ENCODE results near the gene ARFRP1.
"Not testable (repeated sequence)": the region's sequence is repeated elsewhere in the genome, so short reads cannot be mapped to it uniquely, and the experiment has no call there.

Gene ARFRP1

DNA sequence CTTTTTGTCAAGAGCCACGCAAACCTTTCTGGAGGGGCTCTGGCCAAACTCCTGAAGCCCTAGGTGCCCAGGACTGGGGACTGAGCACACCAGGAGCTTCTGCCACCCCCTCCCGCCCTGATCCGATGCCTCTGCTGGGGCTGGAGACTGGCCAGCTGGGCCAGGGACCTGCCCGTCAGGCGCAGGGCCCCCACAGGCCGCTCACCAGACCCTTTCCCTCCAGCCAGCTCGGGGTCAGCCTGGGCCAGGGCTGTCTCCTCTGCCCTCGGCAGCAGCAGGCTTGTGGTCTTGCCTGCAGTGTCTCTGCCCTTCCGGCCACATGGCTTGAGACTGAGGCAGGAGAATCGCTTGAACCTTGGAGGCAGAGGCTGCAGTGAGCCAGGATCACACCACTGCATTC is 35.1 kb downstream of the ARFRP1 start:
- no peak for ATAC-seq

DNA sequence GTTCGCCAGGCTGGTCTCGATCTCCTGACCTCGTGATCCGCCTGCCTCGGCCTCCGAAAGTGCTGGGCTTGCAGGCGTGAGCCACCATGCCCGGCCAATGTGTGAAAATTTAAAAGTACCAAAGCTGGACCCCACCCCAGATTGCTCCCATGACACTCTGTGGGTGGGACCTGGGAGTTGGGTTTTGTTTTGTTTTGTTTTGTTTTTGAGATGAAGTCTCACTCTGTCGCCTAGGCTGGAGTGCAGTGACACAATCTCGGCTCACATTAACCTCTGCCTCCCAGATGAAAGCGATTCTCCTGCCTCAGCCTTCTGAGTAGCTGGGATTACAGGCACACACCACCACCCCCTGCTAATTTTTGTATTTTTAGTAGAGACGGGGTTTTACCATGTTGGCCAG is 36.1 kb downstream of the ARFRP1 start:
- ATAC-seq: not testable (repeated sequence)

GRCh38 chr20:63668351-63668750 is 39.4 kb downstream of the ARFRP1 start:
- ATAC-seq: no peak

DNA sequence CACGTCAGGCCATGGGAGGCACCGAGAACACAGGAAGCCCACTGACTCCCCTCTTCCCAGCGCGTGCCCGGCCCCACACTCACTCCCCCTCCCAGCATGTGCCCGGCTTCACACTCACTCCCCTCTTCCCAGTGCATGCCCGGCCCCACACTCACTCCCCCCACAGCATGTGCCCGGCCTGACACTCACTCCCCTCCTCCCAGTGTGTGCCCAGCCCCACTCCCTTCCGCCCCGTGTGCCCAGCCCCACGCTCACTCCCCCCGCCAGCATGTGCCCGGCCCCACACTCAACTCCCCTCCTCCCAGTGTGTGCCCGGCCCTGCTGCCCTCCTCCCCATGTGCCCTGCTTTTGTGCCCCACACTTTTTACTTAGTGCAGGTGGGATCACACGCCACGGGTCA is 39.9 kb downstream of the ARFRP1 start:
- no peak for ATAC-seq

DNA sequence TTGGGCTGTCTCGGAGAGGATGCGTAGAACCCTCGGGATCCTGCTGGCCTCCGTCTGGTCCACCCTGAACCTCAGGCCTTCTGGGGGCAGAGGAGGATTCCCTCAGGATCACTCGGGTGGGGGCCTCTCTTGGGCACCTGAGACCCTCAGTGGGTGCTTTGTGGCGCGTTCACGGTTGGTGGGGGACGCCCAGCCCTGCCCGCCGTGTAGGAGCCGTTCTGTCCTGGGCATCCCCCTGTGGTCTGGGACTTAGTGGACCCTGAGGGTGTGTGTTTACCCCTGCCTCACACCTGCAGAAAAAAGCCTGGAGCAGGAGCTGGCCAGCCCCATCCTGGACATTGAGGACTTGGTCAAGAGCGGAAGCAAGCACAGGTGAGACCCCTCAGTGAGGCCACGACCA is 42.1 kb downstream of the ARFRP1 start:
- ATAC-seq: no peak

DNA sequence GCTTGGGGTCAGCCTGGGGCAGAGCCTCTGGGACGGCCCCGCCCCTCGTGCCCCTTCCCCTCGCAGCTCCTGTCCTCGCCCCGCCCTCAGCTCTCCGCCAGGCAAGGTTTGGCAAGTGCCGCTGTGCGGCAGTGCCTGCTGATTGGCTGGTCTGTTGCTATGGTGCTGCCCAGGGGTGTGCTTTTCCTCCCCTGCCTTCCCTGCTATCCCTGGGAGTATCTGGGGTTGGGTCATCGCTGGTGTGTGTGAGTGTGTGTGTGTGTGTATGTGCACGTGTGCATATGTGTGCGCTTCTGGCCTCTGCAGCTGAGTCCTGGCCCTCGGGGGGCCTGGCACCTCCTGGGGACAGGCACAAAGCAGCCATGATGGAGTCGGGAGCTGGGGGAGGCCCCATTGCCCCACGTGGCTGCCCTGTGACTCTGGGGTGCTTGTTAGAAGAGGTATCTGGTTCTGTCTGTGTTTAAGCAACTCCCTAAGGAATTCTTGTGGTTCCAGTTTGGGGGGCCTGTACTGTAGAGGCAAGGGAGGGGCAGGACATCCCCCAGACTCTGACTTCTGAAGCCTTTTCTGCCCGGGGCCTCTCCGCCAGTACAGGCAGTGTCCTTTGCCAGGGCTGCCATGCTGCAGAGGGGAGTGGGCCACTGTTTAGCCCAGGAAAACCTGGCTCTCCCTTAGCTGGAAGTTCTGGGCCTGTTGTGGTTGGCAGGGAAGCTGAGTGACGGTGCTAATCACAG is 42.7 kb downstream of the ARFRP1 start:
- ATAC-seq: no peak

DNA sequence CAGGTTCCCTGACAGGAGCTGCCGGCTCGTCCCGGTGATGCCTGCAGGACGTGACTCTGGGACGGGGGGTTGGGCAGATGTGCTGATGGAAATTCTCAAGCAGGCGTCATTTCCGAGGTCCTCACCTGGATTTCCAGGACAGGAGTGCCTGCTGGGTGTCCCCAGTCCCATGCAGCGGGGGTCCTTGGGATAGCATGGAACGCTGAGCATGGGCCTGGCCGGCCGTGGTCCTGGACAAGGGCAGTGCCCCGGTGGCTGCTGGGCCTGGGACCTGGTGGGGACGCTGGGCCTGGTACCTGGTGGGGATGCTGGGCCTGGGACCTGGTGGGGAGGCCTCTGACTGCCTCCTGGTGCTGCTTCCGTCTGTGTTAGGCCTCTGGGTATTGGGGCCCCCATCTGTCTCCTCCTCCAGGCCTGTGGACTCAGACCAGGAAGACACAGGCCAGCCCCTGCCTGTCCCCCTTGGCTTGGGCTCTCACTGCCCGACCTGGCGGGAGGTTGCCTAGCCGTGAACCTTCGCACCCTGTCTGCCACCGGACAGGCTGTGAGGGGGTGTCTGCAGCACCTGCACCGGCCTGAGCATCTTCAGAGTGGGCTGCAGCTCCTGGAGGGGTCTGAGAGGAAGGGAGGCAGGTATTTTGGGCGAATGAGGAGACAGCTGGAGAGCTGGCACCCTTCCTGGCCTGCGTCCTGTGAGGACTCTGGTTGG is 43.5 kb downstream of the ARFRP1 start:
- ATAC-seq: no peak

DNA sequence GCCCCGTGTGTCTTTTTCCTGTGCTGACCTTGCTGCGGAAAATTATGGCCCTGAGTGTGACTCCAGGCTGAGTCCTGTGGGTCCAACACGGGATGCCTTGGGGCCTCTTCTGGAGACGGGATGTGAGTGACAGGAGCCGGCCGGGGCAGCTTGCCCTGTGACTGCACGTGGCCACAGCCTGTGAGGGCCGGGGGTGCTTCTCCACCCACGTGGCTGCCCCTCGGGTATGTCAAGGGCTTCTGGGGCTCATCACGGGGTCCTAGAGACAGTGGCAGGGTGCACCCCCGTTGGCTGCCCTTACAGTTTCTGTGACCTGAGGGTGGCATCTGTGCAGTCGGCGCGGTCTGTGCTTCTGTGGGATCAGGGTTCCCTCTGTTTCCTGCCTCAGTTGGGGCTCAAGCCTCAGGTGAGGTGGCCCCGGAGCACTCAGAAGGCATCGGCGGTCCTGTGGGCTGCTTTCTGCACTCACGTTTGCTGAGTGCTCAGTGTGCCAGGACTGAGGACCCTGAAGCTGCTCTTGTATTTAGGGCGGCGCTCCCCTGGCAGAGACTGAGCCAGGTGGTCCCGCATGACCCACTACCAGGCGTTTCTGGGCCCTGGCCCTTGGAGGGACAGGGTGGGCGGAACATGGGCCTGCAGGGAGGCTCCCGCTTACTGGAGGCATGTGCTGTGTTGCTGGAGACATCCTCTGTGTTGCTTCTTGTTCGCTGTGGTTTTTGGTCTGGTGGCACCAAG is 44.3 kb downstream of the ARFRP1 start:
- no peak for ATAC-seq

- no peak for ATAC-seq
Measured at GRCh38 chr20:63662813-63663189, 45.0 kb downstream of the ARFRP1 start.

DNA sequence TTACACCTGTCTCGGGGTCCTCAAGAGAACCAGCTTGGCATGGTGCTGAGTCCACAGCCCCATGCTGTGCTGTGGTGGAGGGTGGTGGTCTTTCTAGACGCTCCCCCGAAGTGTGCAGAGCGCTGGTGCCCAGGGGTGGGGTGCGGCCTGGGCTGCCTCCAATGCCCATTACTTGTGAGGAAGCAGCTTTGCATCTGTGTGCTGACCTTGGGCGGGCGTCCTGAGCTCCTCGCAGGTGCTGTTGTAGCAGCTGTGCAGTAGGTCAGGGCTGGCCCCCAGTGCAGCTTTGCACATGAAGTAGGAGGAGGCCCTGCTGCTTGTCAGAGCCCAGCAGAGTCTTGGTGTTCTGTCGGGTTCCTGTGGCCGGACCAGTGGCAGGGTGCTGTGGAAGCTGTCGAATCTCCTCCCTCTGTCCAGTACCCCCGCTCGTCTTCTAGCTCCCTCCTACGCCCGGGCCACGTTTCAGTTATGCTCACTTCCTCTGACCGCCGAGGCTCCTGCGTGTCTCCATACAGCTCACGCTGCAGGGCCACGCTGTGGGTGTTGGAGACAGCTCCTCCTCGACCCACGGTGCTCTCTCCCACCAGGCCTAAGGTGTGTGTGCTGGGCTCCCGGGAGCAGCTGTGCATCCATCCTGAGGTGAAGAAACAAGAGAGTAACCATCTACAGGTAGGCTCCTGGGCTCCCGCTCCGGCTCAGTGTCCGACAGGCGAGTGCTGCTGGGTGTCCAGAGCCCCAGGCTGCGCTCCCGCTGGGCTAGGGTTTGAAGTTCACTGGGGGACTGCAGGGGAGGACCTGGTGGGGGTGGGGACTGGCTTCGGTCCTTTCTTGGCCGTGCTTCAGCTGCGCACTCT is 45.6 kb downstream of the ARFRP1 start:
- ATAC-seq: no peak

DNA sequence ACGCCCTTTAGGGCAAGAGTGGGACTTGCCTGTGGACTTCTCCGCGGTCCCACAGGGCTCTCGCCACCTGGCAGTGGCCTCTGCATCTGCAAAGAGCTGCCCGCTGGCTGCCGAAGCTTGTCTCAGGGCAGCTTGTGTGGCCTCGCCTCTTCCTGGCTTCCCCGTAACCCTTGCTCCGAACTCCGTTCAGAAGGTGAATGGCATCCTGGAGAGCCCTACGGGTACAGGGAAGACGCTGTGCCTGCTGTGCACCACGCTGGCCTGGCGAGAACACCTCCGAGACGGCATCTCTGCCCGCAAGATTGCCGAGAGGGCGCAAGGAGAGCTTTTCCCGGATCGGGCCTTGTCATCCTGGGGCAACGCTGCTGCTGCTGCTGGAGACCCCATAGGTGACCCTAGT is 46.7 kb downstream of the ARFRP1 start:
- ATAC-seq: no peak

GRCh38 chr20:63660622-63661021 is 47.2 kb downstream of the ARFRP1 start:
- ATAC-seq: no peak

- not testable (repeated sequence) for ATAC-seq
Measured at GRCh38 chr20:63660174-63660573, 47.6 kb downstream of the ARFRP1 start.

GRCh38 chr20:63659370-63659769 is 48.4 kb downstream of the ARFRP1 start:
- no peak for ATAC-seq

DNA sequence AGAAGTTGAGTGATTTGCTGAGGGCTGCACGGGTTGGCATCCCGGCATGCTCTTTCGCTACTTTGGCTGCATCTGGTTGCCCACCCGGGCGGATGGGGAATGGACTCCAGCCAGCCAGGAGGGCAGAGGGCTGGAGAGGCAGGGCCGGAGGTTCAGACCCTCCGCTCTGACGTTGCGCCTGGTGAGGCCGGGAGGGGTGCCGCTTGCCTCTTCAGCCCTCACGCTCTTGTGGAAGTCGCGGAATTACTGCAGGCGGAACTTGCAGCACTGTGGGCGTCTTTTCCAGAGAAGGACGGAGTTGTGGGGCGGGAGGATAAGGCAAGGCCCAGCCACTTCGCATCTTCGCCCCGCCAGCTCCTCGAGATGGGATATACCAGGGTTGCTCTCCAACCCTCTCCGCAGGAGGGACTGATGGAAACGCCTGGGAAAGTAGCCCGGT is 49.0 kb downstream of the ARFRP1 start:
- peak; percentile 2 to 12 for ATAC-seq

DNA sequence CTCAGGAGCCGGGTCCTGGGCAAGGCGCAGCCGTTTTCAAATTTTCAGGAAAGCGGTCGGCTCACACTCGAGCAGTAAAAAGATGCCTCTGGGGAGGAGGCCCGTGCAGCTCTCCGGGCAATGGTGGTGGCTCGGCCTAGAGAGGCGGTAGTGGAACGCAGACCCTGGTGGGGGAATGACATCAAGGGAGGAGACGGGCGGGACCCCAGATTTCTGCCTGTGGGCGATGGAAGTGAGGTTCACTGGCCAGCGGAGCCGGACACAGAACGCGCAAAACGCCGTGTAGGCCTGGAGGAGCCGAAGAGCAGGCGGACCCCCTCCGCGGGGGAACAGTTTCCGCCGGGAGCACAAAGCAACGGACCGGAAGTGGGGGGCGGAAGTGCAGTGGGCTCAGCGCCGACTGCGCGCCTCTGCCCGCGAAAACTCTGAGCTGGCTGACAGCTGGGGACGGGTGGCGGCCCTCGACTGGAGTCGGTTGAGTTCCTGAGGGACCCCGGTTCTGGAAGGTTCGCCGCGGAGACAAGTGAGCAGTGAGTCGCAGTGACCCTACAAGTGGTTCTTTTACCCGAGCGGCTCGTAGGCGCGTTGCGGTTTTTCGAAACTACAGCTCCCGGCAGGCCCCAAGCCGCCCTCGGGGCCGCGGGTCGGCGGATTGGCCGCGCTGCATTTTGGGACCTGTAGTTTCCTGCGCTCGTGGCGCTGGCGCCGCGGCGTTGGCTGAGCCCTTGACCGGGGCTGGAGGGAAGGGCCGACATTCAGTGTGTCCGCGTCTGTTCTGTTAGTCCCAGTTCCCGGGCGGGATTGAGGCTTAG is 49.6 kb downstream of the ARFRP1 start, which contains the start of gene RTEL1:
RTEL1 (plus strand) TSS at position 376 of the 812 bp plus-strand sequence. CDS start 1,091 bp downstream, outside the sequence.
- ATAC-seq: peak; percentile 90 to 91

GRCh38 chr20:63657260-63657936 is 50.4 kb downstream of the ARFRP1 start:
- no peak for ATAC-seq

DNA sequence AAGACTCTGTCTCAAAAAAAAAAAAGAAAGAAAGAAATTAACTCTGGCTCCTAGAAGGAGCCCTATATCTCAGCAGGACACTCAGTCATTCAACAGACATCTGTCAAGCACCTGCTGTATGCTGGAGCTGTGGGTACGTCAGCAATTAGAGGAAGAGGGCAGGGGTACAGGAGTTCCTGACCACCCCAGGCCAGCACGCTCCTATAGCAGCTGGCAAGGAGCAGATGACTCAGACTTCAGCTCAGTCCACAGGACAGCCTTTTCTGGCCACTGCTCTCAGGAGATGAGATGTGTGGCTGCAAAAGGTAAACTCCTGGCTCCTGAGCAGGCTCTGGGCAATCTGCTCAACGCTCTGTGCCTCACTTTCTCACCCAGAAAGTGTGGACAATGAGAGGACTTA is 51.3 kb downstream of the ARFRP1 start:
- no peak for ATAC-seq

DNA sequence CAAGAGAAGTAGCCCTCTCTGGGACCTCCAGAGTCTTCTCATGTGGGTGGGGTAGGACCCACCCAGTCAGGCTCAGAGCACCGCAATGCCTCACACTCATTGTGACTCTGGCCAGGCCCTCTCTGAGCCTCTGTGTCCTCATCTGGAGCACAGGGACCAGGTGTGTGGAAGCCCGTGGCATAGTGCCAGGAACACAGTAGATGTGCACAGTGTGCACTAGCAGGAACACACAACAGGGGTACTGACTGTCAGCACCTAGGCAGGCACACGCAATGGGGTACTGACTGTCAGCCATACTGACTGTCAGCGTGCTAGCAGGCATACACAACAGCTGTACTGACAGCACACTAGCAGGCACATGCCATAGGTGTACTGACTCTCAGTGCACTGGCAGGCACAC is 52.5 kb downstream of the ARFRP1 start:
- no peak for ATAC-seq

GRCh38 chr20:63653974-63654668 is 53.7 kb downstream of the ARFRP1 start:
- ATAC-seq: no peak
